GM12874 (cell line): ENCODE data around the gene MASP2.

ENCODE experiments used
- TF ChIP-seq, protein P1 (sequence below): IDR thresholded peaks from 2 replicates; pipeline ENCODE4 v1.5.1; 2011; ENCODE audit warnings: low read depth, mild to moderate bottlenecking, control low read depth, low read length, moderate library complexity; ENCODE audit not compliant: insufficient read depth

The MASP2 gene

DNA sequence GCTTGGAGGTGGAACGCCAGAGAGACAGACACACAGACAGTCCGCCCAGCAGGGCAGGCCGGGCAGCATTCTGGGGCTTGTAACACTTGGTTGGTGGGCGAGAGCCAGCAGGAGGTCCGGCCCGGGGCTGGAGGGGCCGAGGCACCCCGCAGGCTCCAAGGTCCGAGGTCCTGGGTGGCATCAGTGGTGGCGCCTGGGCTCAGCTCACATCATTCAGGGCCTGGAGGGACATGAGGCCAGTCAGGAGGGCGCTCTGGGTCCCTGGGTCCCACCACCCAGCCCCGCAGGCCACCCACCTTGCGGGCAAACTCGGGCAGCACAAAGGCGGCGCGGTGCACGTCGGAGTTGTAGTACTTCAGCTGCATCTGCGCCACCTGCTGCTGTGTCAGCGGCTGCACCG lies 7.6 kb upstream of the MASP2 start:
- TF ChIP-seq, protein P1, sequence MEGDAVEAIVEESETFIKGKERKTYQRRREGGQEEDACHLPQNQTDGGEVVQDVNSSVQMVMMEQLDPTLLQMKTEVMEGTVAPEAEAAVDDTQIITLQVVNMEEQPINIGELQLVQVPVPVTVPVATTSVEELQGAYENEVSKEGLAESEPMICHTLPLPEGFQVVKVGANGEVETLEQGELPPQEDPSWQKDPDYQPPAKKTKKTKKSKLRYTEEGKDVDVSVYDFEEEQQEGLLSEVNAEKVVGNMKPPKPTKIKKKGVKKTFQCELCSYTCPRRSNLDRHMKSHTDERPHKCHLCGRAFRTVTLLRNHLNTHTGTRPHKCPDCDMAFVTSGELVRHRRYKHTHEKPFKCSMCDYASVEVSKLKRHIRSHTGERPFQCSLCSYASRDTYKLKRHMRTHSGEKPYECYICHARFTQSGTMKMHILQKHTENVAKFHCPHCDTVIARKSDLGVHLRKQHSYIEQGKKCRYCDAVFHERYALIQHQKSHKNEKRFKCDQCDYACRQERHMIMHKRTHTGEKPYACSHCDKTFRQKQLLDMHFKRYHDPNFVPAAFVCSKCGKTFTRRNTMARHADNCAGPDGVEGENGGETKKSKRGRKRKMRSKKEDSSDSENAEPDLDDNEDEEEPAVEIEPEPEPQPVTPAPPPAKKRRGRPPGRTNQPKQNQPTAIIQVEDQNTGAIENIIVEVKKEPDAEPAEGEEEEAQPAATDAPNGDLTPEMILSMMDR: no peak

DNA sequence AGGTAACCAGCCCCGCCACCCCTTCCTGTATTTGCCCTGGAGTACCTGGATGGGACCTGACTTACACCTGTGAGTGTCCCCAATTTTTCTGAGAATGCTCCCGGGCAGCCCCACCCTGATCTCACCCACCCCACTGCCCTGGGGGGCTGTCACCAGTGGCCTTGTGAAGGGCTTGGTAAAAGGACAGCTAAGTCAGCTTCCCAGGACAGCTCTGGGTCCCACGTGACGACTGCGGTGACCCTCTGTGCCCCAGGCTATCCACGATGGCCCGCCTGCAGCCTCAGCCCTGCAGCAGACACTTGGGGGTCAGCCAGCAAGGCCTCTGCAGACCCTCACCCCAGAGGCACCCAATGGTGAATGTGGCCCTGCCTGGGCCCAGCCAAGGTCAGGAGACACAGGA lies 7.1 kb upstream of the MASP2 start:
- TF ChIP-seq, protein P1: no peak

DNA sequence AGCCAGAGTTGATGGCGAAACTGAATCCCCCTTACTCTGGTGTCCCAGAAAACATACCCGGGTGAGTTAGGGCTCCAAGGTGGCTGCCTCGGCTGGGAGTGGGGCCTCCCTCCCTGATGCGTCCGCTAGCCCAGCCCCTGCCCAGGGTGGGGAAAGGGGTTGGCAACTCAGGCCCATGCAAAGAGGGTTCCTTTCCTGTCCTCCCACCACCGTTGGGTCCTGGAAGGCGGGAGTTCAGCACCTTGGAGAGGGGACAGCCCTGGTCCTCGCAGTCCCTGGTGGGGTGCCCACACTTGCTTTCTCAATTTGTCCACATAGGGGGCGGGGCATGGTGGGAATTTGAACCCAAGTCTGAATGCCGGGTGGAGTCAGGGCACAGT lies 6.7 kb upstream of the MASP2 start:
- TF ChIP-seq, protein P1: no peak

DNA sequence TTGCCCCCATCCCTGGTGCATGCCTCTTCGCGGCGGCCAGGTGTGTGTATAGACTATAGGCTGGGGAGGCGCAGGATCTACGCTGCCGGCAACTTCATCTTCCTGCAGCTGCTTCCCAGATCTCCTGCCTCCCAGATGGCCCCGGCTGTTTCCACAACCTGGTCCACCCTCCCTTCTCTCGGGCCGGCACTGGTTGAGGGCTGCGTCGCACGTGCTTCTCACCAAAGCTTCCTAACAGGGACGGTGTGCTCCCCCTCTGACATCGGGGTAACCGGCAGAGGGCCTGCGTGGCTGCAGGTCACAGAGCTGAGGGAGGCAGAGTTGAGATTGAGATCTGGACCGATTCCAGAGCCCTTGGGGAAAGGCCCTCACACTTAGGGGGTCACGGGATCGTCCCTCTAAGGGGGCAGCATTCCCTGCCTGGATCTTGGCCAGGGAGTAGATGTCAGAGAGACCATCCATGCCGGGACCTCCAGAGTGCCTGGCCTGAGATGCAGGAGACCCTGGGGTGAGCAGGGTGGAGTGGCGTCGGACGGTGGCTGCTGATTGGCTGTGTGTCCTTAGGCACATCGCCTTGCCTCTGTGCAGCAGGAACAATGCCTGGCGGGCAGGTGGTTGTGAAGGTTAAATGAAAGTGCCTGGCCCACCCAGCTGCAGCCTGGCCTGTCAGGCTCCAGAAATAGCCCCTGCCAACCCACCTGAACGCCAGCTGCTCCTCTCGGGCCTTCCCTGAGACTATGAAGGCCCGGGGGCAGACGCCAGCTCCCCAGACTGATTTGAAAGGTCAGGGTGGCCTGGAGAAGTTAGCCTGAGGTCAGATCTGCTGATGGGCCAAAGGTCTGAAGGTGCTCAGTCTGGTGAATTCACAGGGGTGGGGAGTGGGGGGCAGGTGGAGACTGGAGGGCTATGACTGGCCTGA lies 6.1 kb upstream of the MASP2 start:
- TF ChIP-seq, protein P1: no peak

DNA sequence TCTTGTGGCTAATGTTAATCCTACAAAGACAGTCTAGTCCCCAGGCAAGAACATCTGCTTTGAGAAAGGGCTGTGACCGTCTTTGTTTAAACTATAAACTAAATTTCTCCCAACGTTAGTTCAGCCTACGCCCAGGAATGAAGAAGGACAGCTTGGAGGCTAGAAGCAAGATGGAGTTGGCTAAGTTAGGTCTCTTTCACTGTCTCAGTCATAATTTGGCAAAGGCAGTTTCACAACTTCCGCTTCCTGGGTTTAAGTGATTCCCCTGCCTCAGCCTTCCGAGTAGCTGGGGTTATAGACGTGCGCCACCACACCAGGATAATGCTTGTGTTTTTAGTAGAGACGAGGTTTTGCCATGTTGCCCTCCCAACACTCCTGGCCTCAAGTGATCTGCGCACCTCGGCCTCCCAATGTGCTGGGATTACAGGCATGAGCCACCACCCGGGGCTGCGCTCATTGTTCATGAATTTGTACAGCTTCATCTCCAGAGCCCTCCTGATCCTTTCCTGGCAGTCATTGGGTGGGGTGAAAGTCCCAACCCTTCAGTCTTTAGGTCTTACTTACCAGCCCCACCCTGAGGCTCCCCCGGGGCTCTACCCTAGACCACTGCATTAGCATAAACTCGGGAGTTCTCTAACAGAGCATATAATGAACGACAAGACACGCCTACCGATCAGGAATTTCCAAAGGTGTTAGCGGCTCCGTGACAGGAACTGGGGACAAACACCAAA lies 4.9 kb upstream of the MASP2 start:
- TF ChIP-seq, protein P1: no peak

DNA sequence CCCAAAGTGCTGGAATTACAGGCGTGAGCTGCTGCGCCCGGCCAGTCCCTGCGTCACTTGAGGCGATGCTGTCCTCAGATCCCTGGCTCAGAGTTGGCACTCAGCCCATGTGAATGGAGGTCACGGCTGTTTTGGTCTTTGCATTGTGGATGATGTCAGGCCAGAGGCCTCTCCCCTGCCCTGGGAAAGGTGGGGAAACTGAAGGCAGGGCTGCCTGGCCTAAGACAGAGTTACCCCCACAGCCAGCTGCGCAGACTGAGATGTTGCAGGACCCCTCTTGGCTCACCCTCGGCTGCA lies 821 bp downstream of the MASP2 start:
- TF ChIP-seq, protein P1: no peak

DNA sequence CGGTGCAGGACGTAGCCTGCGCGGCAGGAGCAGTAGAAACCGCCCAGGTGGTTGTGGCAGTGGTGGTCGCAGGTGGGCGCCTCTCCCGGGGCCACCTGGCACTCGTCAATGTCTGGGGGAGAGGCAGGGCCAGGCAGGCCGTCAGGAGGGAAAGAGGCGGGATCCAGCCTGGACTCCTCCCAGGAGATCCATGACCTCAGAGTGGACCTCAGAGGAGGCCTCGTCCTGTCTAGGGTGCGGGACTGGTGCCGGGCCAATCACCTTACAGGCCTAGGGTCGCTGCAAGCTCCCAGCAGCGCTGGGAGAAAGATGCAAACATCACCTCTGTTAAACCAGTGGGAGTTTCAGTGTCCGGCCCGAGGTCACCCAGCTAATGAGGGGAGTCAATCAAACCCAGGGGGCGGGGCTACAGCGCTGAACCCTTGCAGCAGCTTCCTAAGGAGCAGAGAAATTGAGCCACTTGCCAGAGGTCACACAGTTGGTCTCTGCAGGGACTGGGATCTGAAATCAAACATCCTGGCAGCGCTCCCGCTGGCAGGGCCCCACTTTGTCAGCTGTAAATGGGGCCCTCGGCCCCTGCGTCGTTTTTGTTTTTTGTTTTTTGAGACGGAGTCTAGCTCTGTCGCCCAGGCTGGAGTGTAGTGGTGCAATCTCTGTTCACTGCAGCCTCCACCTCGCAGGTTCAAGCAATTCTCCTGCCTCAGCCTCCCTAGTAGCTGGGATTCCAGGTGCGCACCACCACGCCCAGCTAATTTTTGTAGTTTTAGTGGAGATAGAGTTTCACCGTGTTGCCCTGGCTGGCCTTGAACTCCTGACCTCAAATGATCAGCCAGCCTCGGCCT lies 1.4 kb downstream of the MASP2 start:
- TF ChIP-seq, protein P1: no peak
